SIG-M5 (cell line): ENCODE data around the gene ERH.

Experiments used
- DNase-seq: peaks from one replicate; lab custom pipeline; 2025; lab: John Stamatoyannopoulos, UW

ERH gene

DNA sequence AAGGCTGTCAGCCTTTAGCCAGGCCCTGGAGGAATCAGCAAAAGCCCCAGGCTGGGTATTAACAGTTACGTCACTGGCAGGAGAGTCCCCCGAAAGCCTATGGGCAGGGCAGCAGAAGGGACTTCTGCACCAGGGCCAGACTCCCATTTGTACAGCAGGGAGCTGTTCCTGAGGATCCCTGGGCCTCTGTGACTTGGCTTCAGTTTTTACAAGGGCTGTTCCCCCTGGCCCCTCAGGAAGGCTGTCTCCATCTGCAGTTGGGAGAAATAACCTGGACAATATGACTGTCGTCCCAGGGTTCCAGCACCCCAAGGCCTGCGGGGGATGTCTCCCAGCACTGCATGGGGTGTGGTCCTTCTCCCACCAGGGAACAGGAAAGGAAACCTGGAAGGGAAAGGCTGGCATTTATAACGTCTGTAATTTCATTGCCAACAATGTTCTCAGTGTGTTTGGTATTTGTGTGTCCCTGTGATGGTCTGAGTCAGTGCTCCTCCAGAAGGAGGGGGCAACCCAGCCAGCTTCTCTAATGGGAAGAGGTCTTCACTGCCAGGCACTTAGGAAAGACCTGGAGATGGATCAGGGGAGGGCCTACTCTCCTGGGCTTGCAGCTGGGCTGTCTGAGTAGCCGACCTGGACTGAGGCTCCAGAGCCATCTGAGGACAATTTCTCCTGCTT is 42.4 kb downstream of the ERH start:
- no peak for DNase-seq

DNA sequence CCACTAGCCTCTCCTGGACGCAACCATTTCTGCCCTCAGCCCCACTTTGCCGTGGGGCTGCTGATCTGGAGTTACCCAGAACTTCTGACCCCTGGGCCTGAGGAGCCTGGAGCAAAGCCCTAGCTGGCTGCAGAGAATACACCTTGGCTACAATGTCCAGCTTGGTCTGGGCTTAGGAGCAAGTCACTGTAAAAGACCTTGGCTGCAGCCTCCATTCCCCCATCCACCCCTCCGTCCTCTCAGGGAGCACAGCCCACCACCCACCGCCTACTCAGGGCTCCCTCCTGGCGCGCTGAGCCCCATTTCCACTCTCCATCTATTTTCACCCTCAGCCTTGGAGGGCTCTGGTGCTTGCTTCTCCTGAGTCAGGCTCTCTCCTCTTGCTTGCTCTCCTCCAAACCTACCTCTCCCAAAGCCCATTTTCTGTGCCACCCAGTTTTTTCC is 42.9 kb downstream of the ERH start:
- no peak for DNase-seq

DNA sequence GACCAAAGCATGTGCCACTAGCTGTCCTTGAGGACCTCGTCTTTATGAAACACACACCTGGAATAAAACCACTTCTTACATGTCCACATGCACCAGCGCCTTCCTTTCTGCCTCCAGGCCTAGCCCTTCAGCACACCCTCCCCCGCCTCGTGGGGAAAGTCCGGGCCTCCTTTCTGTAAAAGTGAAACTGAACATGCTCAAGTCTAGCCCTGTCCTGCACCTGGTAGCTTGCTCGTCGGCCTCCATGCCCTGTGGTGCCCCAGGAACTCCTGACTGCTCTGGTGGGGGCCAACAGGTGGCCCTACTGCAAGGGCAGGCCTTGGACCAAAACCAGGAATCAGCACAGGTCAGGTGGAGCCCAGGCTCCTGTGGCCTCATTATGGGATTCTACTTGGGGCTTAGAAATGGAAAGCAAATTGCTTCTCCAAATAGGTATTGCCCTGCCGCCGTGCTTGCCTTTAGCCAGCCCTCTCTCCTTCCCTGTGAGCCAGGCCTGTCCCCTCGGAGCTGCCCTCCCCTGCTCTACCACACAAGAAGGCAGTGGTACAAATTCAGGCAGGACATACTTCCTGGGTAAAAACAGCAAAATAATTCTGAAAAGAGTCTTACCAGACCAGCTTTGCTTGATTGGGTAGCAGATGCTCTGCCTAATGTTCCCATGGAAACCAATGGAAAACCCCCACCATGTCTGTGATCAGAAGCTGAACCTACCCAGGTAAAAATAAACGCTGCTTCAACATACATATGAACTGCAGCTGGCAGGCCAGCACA is 43.5 kb downstream of the ERH start:
- DNase-seq = no peak

DNA sequence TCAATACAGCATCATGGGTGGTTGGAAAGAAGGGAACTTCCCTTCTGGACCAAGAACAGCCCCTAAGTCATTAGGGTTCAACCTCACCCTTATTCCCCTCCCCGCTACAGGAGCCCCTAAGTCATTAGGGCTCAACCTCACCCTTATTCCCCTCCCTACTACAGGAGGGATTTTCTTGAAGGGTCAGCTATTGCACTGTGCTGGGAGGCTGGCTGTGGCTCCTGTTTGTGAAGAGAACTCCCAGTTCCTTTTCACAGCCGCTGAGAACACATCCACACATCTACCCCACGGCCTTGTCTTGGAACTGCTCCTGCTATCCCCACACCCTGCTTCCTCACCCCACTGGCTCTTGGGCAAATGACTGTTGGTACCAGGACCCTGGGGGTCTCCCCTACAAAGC is 44.9 kb downstream of the ERH start:
- no peak for DNase-seq

DNA sequence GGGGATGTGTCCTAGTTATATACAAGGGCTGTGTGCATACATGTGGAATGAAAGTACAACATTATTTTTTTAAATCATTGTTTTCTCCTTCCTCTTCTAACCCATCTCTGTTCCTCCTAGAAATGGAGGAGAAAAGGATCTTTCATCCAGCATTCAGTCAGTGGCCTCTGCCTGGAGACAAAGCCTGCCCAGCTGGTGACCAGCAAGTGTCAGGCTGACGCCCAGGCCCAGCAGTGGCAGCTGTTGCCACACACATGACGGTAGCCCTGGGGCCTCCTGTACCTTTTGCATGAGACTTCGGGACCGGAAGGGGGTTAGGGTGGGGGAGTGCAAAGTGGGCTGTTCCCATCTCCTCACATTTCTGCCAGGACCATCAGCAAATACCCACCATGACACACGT is 46.2 kb downstream of the ERH start:
- no peak for DNase-seq

DNA sequence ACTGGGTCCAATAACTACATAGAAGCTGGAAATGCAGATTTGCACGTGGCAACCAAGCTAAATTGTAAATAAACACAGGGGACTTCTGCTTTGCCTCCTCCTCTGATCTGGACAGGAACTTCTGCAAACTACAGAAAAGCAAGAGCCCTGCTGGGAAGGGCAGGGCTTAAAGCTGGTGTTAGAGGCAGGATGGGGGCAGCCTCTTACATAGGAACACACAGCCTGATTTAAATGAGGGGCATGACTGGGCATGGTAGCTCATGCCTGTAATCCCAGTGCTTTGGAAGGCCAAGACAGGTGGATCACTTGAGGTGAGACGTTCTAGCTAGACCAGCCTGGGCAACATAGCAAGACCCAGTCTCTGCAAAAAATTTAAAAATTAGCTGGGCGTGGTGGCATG is 46.7 kb downstream of the ERH start:
- peak; percentile 22 for DNase-seq

DNA sequence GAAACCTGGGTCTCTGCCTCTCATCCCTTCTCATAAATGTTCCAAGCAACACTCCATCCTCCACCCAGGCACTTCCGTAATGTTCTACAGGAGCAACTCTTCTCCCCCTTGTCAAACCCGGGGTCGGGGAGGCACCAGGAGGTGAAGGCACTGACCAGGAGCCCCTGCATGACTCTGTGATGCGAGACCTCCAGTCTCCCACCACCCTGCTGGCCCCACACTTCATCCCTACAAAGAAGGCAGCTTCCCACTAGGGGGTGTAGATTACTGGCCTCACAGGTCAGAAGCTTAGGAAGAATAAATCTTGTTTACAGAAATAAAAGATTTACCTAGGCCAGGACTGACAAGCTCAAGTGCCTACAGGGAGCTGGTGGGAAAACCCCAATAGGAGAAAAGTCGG is 47.2 kb downstream of the ERH start:
- DNase-seq = no peak

DNA sequence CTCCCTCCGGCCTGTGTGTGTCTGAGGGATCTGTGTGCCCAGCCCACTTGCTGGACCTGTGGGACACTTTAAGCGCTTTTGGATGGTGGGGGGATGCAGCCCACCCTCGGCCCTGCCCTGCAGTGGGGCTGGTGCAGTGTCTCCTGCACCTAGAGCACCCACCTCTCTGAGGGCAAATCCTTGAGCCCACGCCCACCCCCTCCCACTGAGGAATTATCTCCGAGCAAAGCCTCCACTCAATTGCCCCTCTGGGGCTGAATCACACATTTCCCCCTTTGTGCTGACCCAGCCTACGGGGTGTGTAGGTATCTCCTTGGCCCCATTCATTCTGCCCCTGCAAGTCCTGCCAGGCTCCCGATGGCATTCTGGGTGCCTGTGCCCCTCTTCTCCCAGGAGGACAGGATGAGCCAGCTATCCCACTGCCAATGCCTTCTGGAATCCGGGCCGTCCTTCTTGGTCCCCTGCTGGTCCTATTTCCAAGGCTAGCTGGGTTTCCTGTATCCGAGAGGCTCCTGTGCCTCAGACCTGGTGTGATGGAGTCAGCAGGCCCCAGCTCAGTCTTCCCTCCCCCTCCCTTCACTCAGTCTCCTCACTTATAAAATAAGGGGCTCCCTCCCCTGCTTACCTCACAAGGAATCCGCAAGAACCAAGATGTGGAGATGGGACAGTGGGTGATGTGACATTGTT is 48.9 kb downstream of the ERH start:
- DNase-seq = no peak

DNA sequence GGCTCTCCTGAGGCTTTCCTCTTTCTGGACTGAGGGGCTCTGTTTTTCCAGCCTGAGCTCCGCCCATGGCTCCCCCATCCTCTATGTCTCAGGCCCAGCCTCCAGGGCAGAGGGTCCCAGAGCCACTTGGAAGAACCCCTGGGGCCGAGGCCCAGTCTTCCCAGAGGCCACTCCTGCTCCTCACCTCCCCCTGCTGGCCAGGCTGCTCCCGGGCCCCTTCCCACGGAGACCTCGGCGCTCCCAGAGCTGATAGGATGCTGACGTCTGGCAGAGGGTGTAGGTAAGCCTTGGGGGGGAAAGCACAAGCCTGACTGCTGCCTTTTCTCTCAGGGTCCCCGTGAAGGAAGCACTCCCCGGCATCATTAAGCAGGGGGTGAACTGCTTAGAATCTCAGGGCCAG is 51.4 kb downstream of the ERH start:
- no peak for DNase-seq

DNA sequence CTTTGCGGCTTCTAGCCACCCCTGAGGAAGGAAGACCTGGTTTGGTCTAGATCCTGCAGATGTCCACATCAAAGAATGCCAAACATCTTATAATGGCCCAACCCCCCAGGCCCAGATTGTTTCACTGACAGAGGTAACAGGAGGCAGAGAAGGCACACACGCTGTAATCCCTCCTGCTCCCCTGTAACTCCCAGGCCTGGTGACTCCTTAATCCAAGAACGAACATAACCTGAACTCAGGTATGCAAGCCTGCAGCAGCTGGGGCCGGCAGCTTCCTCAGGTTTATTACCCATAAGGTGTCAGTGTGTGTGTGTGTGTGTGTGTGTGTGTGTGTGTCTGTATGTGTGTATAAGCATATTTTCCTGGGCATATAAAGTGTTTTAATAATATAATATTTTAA is 52.7 kb downstream of the ERH start:
- no peak for DNase-seq

DNA sequence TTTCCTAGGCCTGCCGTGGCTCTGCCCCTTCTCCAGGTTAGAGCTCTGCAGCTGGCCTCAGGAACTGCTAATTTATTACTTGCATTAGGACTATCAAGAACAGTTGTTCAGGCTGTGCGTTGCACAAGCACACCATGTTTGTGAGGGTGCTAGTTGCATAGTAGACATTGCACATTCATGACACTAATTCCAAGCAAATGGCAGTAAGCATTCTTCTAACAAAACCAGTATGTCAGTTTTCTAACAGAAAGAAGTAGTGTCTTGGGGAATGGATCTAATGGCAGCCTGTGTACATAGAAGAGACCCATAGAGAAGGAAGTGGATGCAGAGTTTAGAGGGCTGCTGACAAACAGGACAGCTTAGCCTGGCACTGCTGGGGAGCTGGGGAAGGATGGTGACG is 53.9 kb downstream of the ERH start:
- DNase-seq = no peak

DNA sequence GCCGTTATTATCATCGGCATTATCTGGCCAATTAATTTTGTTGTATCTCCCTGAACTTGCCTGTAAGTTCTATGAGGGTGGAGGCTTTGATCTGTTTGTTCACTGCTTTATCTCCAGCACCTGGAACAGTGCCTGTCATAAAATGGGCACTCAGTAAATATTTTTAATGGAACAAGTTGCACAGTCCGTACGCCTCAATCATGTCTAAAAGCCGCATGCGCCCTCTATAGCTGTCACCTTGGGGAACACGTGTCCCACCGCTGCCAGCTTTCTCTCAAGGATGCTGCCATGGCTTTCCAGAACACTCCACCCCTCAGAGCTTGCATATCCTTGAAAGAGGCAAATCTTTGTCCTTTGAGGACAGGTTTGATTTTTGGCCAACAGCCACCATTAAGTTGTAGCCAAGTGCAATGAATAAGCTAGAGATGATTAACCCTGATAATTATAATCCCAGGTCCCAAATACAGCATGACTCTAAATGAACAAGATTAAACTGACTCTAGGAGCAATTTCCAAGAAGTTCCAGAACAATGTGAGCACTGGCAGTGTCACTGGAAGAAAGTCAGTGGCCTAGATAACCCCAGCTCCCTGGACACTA is 55.1 kb downstream of the ERH start:
- DNase-seq = no peak

DNA sequence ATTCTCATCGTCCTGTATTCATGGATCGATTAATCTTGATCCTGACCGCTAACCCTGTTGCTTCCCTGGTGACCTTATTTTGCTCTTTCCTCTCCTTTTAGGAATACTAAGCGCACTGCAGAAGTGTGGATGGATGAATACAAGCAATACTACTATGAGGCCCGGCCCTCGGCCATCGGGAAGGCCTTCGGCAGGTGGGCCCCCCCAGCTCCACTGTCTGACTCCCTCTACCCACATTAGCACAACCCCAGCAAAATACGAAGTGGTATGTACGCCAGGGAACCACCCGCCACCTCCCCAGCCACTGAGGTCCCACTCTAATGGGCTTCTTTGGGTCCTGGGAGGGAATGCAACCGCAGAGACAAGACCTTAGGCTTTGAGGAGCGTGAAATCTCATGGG is 58.7 kb downstream of the ERH start:
- DNase-seq = no peak

DNA sequence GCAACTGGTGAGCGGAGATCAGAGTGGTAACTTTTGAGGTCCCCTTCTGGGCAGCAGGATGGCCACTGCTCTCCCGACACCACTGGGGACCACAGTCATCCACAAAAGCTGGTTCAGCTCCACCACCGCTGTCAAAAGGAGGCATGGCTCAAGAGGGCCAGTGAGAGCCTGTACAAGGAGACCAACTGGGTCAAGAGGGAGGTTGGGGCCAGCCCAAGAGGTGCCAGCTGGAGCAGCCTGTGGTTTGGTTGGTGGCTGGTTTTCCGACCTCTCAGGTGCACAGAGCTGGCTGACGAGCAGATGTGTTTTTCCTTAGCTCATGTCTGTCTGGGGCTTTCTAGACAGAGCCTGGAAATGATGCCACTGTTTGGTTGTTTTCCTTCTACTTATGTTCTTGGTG is 60.1 kb downstream of the ERH start:
- DNase-seq = no peak

DNA sequence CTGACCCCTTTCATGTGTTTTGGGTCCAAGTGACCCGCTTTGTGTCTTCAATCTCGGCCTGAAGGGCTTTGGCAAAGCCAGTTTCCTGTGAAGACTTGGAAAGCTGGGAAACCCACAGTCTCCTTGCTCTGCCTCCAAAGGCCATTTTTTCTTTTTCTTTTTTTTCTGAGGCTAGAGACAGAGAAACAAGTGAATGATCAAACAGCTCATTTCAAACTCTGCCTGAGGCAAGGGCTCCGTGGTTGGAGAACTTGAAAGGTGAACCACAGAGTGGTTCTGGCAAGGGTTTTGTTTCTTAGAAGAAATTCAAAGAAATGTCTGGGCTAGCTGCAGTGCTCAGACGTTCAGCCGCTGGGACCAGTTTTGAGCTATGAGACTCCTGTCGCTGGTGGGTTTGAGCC is 62.7 kb downstream of the ERH start:
- no peak for DNase-seq

DNA sequence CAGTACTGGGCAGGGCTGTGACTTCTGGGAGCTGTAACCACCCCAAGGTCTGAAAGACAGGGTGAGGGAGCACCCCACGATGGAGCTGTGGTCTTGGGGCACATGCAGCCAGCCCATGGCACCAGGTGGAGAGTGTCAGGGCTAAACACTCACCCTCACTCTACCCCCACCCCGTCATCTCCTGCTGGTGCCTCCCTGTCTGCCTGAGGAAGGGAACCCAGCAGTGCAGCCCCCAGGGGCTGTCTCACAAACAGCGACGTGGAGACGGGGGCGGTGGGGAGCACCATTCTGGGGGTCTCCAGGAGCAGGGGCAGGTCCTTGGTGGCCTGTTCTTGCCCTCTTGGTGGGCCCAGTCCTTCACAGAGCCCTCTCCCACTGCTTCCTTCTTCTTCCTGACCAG is 63.5 kb downstream of the ERH start:
- DNase-seq = no peak

DNA sequence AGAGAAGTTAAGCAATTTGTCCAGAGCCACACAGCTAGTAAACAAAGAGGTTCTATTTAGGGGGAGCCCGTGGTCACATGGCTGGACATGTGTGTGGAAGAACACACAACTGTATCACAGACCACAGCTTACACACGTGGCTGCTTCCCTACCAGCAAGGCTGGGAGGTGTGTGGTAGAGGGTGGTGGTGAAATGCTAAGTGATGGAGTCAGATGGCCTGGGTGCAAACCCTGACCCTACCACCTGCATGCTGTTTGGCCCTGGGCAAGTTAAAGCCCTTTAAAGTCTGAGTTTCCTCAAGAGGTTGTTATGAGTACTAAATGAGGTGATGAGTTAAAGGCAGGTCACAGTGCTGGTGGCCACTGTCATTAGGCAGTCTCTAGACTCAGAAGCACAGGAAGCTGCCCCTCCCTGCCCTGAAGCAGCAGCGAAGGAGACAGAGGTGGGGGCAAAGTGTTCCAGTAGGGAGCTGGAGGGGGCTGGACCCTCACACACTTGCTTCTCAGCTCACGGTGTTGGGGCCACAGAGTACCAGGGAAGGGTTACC is 64.2 kb downstream of the ERH start:
- DNase-seq = no peak

DNA sequence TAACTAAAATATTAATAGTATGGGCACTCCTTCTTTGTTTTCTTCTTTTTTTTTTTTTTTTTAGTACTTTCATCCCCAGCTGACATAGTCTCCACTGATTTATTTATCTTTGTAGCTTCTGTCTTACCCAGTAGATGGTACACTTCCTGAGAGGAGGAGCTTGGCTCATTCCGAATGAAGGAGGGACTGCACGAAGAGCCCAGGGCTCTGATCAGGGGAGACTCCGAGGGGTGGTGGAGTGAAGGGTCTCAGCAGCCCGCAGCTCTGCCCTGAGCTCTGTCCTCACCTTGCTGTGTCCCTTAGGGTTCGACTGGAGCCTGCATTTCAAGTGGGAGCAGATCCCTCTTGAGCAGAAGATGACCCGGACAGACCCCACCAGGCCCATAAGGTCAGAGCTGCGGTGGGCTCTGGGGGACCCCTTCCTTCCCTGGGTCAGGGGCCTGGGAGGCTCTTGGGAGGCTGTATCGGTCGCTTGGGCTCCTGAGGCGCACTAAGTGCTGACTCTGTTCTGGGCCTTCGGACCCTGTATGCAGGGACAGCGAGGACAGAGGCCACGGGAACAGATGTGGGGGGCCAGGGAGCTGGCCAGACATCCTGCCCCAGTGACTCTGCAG is 65.2 kb downstream of the ERH start:
- DNase-seq = no peak

DNA sequence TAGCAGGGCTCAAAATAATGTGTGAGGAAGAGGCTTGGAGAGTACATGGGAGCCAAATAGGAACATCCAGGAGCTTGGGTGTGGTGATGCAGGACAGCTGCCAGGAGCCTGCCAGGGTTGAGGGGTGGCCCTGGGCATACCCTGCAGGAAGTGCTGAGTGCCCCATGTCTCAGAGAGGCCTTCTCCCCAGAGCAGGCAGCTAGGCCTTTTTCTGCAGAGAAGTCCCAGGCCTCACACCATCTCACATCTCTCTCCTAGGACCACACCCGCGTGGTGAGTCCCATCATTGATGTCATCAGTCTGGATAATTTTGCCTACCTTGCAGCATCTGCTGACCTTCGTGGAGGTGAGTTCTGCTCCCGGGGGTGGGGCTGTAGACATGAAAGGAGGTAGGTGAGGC is 66.9 kb downstream of the ERH start:
- DNase-seq = no peak
